GM12891 (cell line): ENCODE measurements around the gene JUP.

Experiments used
- POLR2A ChIP-seq: IDR thresholded peaks from 2 replicates; pipeline ENCODE4 v1.6.1; 2011; ENCODE audit warnings: low read depth, low read length, control low read depth
- POLR2AphosphoS5 ChIP-seq: IDR thresholded peaks from 2 replicates; pipeline ENCODE4 v1.6.1; 2011; ENCODE audit warnings: low read depth, low read length, control low read depth

GRCh38 chr17:41777574-41778188, 8.8 kb downstream of the JUP start:
- TF ChIP-seq POLR2A (no peak), POLR2AphosphoS5 (no peak)
